ENCODE results near the gene SELENOP.
"Not testable (repeated sequence)": the region's sequence is repeated elsewhere in the genome, so short reads cannot be mapped to it uniquely, and the experiment has no call there.

Gene SELENOP

GRCh38 chr5:42811591-42812446, at the start of gene SELENOP:
Gene SELENOP, minus strand, starts transcription at chr5:42811892. Its CDS starts 3,539 bp downstream, at chr5:42808353.
- DNase-seq = no peak

GRCh38 chr5:42858687-42859086, 47.0 kb upstream of the SELENOP start:
- no peak for DNase-seq

GRCh38 chr5:42858031-42858643, 46.4 kb upstream of the SELENOP start:
- DNase-seq = no peak

- no peak for DNase-seq
Observed at GRCh38 chr5:42855811-42856210, 44.1 kb upstream of the SELENOP start.

- DNase-seq = no peak
Observed at GRCh38 chr5:42855386-42855785, 43.7 kb upstream of the SELENOP start.

- DNase-seq = no peak
Observed at GRCh38 chr5:42854795-42855194, 43.1 kb upstream of the SELENOP start.

- DNase-seq = no peak
Observed at GRCh38 chr5:42852826-42853225, 41.1 kb upstream of the SELENOP start.

GRCh38 chr5:42851481-42851880, 39.8 kb upstream of the SELENOP start:
- no peak for DNase-seq

- DNase-seq = no peak
Observed at GRCh38 chr5:42848545-42848944, 36.9 kb upstream of the SELENOP start.

- DNase-seq = not testable (repeated sequence)
Observed at GRCh38 chr5:42844408-42844807, 32.7 kb upstream of the SELENOP start.

- no peak for DNase-seq
Observed at GRCh38 chr5:42843675-42844292, 32.1 kb upstream of the SELENOP start.

GRCh38 chr5:42842921-42843641, 31.4 kb upstream of the SELENOP start:
- no peak for DNase-seq

GRCh38 chr5:42840842-42841567, 29.3 kb upstream of the SELENOP start:
- DNase-seq = no peak

- no peak for DNase-seq
Observed at GRCh38 chr5:42840269-42840668, 28.6 kb upstream of the SELENOP start.

GRCh38 chr5:42839196-42839595, 27.5 kb upstream of the SELENOP start:
- no peak for DNase-seq

- DNase-seq = no peak
Observed at GRCh38 chr5:42837601-42838000, 25.9 kb upstream of the SELENOP start.

- no peak for DNase-seq
Observed at GRCh38 chr5:42836070-42836769, 24.5 kb upstream of the SELENOP start.

GRCh38 chr5:42832060-42832459, 20.4 kb upstream of the SELENOP start:
- DNase-seq = no peak

GRCh38 chr5:42830924-42831323, 19.2 kb upstream of the SELENOP start:
- DNase-seq = no peak

GRCh38 chr5:42828671-42829070, 17.0 kb upstream of the SELENOP start:
- no peak for DNase-seq

- no peak for DNase-seq
Observed at GRCh38 chr5:42826757-42827515, 15.2 kb upstream of the SELENOP start.

Data from stimulated activated CD8-positive, alpha-beta memory T cell treated with anti-CD3 and anti-CD28 coated beads, Interleukin-4, amount 100 ng/mL, for 48 hours (primary cell).